HG03280 (cell line): ENCODE results near the gene OR4C13.
"Not testable (repeated sequence)": the region's sequence is repeated elsewhere in the genome, so short reads cannot be mapped to it uniquely, and the experiment has no call there.

Source experiments
- ATAC-seq: cut with Tn5 transposase; IDR thresholded peaks from one replicate; pipeline ENCODE4 v1.9.1; 2021; ENCODE audit warnings: mild to moderate bottlenecking, moderate library complexity; ENCODE audit not compliant: unreplicated experiment

Gene OR4C13

GRCh38 chr11:49952091-49952490 lies at the start of gene OR4C13:
Gene OR4C13 (plus strand): TSS chr11:49952391. CDS start chr11:49952423, 32 bp downstream.
- ATAC-seq: no peak

DNA sequence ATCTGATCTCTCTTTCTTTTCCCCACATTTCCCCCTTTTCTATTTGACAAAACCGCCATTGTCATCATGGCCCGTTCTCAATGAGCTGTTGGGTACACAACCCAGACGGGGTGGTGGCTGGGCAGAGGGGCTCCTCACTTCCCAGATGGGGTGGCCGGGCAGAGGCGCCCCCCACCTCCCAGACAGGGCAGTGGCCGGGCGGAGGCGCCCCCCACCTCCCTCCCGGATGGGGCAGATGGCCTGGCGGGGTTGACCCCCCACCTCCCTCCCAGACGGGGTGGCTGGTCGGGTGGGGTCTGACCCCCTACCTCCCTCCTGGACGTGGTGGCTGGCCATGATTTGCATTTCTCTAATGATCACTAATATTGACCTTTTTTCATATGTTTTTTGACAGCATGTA lies 40.7 kb upstream of the OR4C13 start:
- ATAC-seq: not testable (repeated sequence)

GRCh38 chr11:49948701-49949100 lies 3.5 kb upstream of the OR4C13 start:
- not testable (repeated sequence) for ATAC-seq

DNA sequence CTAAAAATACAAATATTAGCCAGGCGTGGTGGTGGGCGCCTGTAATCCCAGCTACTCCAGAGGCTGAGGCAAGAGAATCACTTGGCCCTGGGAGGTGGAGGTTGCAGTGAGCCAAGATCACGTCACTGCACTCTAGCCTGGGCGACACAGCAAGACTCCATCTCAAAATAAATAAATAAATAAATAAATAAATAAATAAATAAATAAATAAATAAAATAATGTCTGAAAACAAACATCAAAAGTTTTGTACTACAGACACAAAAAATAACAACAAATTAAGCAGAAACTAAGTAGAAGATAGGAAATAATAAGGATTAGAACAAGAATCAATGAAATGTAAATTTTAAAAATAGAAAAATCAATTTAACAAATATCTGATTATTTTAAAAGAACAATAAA lies 21.2 kb downstream of the OR4C13 start:
- ATAC-seq: not testable (repeated sequence)

DNA sequence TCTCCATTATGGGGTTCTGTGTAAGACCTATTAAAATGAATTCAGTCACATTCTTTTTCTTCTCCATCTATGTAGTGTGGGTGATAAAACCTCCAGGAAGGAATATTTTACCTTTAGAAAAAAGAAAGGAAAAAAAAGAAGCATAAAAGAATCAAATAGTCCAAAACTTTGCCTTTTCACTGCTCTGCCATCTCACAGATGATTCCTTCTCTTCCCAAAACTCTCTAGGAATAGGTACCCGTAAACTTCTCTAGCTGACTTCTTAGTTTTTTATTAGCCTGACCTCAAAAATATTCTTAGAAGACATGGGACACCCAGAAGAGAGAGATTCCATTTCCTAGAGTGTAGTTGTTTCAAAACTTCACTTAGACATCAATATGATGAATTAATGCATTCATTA lies 30.2 kb downstream of the OR4C13 start, which contains the start of gene OR4C12:
Gene OR4C12, minus strand, starts transcription at position 101 of the 400 bp plus-strand sequence. Its CDS starts 34 bp downstream, at position 67.
- not testable (repeated sequence) for ATAC-seq

DNA sequence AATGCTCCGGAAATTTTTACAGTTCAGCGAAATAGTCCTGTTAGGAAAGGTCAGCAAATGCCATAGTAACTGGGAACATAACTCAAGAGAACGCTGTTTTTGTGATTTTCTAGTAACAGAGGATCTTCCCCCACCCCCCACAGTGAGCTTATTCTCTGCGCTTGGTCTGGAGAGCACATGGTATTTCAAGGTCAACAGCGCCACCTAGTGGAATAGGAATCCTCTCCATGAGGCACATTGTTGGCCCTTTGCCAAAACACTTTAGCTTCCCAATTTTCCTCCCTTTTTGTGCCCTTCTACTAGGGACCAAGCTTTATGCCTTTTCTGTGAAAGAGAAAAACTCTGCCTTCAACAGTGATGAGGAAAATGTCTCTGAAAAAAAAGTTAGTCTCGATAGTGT lies 43.4 kb downstream of the OR4C13 start:
- no peak for ATAC-seq
